GM13977 (cell line): ENCODE measurements around the gene ADAM10.

Experiments
- DNase-seq: peaks from one replicate; pipeline ENCODE4 v3.0.0; 2012; ENCODE audit warnings: low spot score
- CTCF ChIP-seq: IDR thresholded peaks from 2 replicates; pipeline ENCODE4 v1.5.1; 2012; ENCODE audit warnings: mild to moderate bottlenecking, control low read depth; ENCODE audit not compliant: insufficient read depth; ENCODE audit errors: extremely low read depth, missing control alignments
- in situ Hi-C: fragments of 300-500 bp; cut with MboI; formaldehyde crosslinking; loops from one replicate; pipeline ENCODE4 v1.12.0; 2022; ENCODE audit warnings: low sequenced_read_pairs, low pct_unique_long_range_greater_than_20kb, mixed read lengths, inconsistent platforms; ENCODE audit not compliant: unreplicated experiment

ADAM10 gene

GRCh38 chr15:58594898-58595297, 154.6 kb downstream of the ADAM10 start:
- TF ChIP-seq CTCF: no peak
- in situ Hi-C loops: no loop called here
- DNase-seq: peak; percentile 19

GRCh38 chr15:58593870-58594269, 155.6 kb downstream of the ADAM10 start:
- DNase-seq: peak; percentile 12
- in situ Hi-C loops: no loop called here
- TF ChIP-seq CTCF: no peak

- DNase-seq: no peak
- in situ Hi-C loops: no loop called here
- TF ChIP-seq CTCF: no peak
Measured at GRCh38 chr15:58590926-58591325, 158.6 kb downstream of the ADAM10 start.

- no peak for DNase-seq
- in situ Hi-C loops: no loop called here
- no peak for TF ChIP-seq CTCF
Measured at GRCh38 chr15:58590236-58590635, 159.3 kb downstream of the ADAM10 start.

- no peak for TF ChIP-seq CTCF
- in situ Hi-C loops: no loop called here
- no peak for DNase-seq
Measured at GRCh38 chr15:58589047-58589446, 160.5 kb downstream of the ADAM10 start.

- no peak for TF ChIP-seq CTCF
Measured at GRCh38 chr15:58588096-58588495, 161.4 kb downstream of the ADAM10 start.

GRCh38 chr15:58587486-58587885, 162.0 kb downstream of the ADAM10 start:
- DNase-seq: no peak
- in situ Hi-C loops: no loop called here
- no peak for TF ChIP-seq CTCF

More at GRCh38 chr15:58588096-58588495, 161.4 kb downstream of the ADAM10 start:
- in situ Hi-C loops: no loop called here
- no peak for DNase-seq
